ENCODE data around the gene INTS4. TPM values are rescaled to one million over a fixed set of nuclear protein-coding genes. Genes with fewer than 3 reads are reported as not detected.

Gene INTS4
- total RNA-seq, 4 donors from 2014 or later, result 10.0 to 13.8 (median 11.9) TPM

DNA sequence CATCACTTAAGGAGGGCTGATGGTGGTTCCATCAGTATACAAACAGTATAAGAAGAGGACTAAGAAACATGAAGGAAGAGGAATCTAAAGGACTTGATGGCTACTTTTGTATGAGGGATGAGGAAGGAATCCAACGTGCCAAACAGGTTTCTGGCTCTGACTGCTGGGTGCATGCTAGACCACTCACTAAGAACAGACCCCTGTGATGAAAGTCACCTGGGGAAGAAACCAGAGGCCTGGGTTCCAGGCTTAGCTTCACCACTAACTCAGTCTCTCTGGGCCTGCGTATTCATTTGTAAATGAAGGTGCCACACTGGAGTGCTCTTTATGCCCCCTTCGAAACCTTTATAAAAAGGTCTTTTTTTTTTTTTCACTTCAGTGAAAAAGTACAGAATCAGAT lies 118.4 kb downstream of the INTS4 start:
- Histone ChIP-seq H3K4me1 (peaks cover 0 to 5% of the 10 kb centered on the region in 2 donors), H3K27ac (no peak overlapping the region), H3K9me3 (no peaks in the 10 kb centered on the region), H3K4me3 (no peak overlapping the region), H3K36me3 (peaks cover 0 to 9% of the 10 kb centered on the region in 2 donors), H3K27me3 (no peaks in the 10 kb centered on the region)
- in situ Hi-C loops (cut with MboI; ENCODE audit: low sequenced_read_pairs in 4 of 4) (no loop called here), intact Hi-C loops (cut with DNase I; ENCODE audit: low total_unique reads) (no loop called here)
- ATAC-seq, result no peak
- TF ChIP-seq POLR2A (IDR thresholded peaks at IDR 0.05), result no peak
- TF ChIP-seq, protein P1, sequence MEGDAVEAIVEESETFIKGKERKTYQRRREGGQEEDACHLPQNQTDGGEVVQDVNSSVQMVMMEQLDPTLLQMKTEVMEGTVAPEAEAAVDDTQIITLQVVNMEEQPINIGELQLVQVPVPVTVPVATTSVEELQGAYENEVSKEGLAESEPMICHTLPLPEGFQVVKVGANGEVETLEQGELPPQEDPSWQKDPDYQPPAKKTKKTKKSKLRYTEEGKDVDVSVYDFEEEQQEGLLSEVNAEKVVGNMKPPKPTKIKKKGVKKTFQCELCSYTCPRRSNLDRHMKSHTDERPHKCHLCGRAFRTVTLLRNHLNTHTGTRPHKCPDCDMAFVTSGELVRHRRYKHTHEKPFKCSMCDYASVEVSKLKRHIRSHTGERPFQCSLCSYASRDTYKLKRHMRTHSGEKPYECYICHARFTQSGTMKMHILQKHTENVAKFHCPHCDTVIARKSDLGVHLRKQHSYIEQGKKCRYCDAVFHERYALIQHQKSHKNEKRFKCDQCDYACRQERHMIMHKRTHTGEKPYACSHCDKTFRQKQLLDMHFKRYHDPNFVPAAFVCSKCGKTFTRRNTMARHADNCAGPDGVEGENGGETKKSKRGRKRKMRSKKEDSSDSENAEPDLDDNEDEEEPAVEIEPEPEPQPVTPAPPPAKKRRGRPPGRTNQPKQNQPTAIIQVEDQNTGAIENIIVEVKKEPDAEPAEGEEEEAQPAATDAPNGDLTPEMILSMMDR (IDR thresholded peaks at IDR 0.05 in 4 of 5, conservative IDR thresholded peaks at IDR 0.05 in 1 of 5), result no peak
- no peak for DNase-seq

DNA sequence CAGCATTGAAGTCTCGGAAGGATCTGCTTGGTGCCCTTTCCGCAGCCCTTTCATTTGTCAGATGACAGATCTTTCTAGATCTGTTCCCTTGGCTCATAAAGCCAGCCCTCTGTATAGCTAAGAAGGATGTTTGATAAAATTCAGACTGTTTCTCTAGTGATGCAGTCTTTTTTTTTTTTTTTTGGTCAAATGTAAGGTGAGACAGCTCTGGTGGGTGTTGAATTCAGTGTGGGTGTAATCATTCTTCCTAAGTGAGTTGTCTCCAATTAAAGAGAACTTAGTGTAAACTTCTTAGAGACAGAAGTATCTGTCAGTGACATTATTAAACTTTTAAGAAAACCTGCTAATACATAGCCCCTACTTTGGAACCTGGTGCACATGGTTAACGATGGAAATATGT lies 120.3 kb downstream of the INTS4 start:
- Histone ChIP-seq H3K4me3 (no peak overlapping the region), H3K27ac (no peak overlapping the region), H3K36me3 (peaks cover 0 to 16% of the 10 kb centered on the region in 2 donors), H3K27me3 (no peaks in the 10 kb centered on the region), H3K9me3 (no peaks in the 10 kb centered on the region), H3K4me1 (peaks cover 0 to 5% of the 10 kb centered on the region in 2 donors)
- in situ Hi-C loops (cut with MboI; ENCODE audit: low sequenced_read_pairs in 4 of 4), result no loop called here
- intact Hi-C loops (cut with DNase I; ENCODE audit: low total_unique reads), result no loop called here
- no peak for TF ChIP-seq POLR2A (IDR thresholded peaks at IDR 0.05)
- TF ChIP-seq, protein P1 (IDR thresholded peaks at IDR 0.05 in 4 of 5, conservative IDR thresholded peaks at IDR 0.05 in 1 of 5), result no peak
- DNase-seq (no peak), ATAC-seq (no peak)

DNA sequence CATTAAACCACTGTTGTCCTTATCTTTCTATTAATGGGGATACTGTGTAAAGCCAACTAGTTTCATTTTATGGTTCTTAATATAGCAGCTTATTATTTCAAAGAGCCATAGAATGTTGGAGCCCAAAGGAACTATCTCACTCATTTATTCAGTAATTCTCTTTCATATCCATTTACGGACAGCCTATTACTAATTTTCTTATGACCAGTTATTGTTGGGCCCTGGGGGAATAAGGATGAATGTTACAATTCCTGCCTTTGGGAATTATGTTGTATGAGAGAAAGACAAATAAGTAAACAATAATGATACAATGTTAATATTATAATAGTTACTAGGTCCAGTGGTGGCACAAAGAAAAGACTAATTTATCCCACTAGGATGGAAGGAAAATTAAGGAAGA lies 121.1 kb downstream of the INTS4 start:
- Histone ChIP-seq H3K4me1 (peaks cover 0 to 5% of the 10 kb centered on the region in 2 donors), H3K4me3 (no peak overlapping the region), H3K9me3 (no peaks in the 10 kb centered on the region), H3K36me3 (peaks cover 0 to 16% of the 10 kb centered on the region in 2 donors), H3K27me3 (no peaks in the 10 kb centered on the region), H3K27ac (no peak overlapping the region)
- intact Hi-C loops (cut with DNase I; ENCODE audit: low total_unique reads) (no loop called here), in situ Hi-C loops (cut with MboI; ENCODE audit: low sequenced_read_pairs in 4 of 4) (no loop called here)
- ATAC-seq (no peak), DNase-seq (no peak)
- no peak for TF ChIP-seq POLR2A (IDR thresholded peaks at IDR 0.05)
- TF ChIP-seq, protein P1 (IDR thresholded peaks at IDR 0.05 in 4 of 5, conservative IDR thresholded peaks at IDR 0.05 in 1 of 5), result no peak

DNA sequence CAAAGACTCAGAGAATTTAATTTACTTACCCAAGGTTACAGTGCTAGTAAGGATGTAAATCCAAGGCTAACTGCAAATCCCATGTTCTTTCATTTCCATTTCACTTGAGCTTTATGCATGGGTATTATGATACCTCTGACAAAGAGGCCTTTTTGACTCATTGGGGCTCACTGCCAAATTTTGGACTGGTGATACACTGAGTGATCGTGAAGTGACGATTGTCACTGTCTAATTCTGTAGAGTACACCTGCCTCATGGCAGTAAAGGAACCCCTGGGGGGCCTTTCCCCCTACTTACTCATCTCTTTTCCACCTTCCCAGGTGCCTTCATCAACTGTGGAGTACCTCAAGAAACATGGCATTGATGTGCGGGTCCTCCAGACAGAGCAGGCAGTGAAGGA lies 122.6 kb downstream of the INTS4 start:
- Histone ChIP-seq H3K4me1 (peaks cover 0 to 5% of the 10 kb centered on the region in 2 donors), H3K27ac (no peak overlapping the region), H3K4me3 (no peak overlapping the region), H3K9me3 (no peaks in the 10 kb centered on the region), H3K27me3 (no peaks in the 10 kb centered on the region), H3K36me3 (peaks cover 0 to 16% of the 10 kb centered on the region in 2 donors)
- in situ Hi-C loops (cut with MboI; ENCODE audit: low sequenced_read_pairs in 4 of 4) (no loop called here), intact Hi-C loops (cut with DNase I; ENCODE audit: low total_unique reads) (no loop called here)
- TF ChIP-seq POLR2A (IDR thresholded peaks at IDR 0.05), result no peak
- TF ChIP-seq, protein P1 (IDR thresholded peaks at IDR 0.05 in 4 of 5, conservative IDR thresholded peaks at IDR 0.05 in 1 of 5), result no peak
- peak; percentile 33 to 60 for ATAC-seq
- DNase-seq, result no peak

DNA sequence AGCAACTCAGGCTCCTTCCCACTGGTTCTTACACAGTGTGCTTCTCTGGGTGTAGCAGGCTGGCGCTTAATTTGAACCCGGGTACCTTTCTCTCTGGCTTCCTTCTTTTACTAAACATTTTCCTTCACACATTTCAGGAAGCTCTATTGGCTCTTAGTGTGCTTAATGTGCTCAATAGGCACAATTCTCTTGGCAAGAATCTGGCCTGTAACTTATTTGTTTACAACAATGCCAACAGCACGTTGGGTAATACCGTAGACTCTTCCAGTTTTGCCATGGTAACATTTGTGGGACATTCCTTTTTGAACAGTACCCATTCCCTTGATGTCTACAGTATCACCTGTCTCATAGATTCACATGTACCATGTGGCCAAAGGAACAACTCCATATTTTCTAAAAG lies 125.7 kb downstream of the INTS4 start:
- Histone ChIP-seq H3K36me3 (peaks cover 0 to 16% of the 10 kb centered on the region in 2 donors), H3K27me3 (no peaks in the 10 kb centered on the region), H3K4me3 (no peak overlapping the region), H3K9me3 (no peaks in the 10 kb centered on the region), H3K27ac (no peak overlapping the region), H3K4me1 (peaks cover 0 to 7% of the 10 kb centered on the region in 2 donors)
- in situ Hi-C loops (cut with MboI; ENCODE audit: low sequenced_read_pairs in 4 of 4) (no loop called here), intact Hi-C loops (cut with DNase I; ENCODE audit: low total_unique reads) (no loop called here)
- ATAC-seq (no peak), DNase-seq (no peak)
- no peak for TF ChIP-seq POLR2A (IDR thresholded peaks at IDR 0.05)
- TF ChIP-seq, protein P1 (IDR thresholded peaks at IDR 0.05 in 4 of 5, conservative IDR thresholded peaks at IDR 0.05 in 1 of 5), result no peak

Measured in gastrocnemius medialis (tissue), 4 donors.